ENCODE results near the gene OR2M2.
A peak's percentile ranks its signal among the peaks of the same experiment; 100 is the strongest.

OR2M2 gene

DNA sequence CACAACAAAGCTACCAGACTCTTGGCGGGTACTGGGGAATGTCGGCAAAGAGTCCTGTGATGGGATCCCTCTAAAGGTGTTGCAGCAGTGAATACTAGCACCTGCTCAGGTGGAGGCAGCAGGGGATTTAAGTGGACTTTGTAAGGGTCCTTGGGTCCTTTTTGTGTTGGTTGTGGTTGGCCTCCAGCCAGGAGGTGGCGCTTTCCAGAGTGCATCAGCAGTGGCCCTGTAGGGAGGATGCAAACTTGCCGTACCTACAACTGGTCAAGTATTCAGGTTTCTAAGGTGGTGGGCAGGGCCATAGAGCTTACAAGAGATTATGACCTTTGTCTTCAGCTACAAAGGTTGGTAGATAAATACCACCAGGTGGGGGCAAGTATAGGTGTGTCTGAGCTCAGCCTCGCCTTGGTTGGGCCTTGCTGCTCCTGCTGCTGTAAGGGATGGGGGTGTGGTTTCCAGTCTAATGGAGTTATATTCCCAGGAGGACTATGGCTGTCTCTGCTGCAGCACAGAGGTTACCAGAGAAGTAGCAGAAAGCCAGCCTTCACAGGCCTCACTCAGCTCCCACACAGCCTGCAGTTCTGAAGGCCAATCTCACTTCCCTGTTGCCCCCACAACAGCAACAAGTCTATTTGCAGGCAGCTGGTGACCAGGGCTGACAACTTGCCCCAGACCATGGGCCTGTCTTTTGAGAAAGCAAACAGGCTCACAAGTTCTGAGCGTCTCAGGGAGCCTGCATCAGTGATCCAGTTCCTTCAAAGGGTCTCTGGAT is 22.4 kb upstream of the OR2M2 start:
- no peak for DNase-seq (ENCODE audit: low read depth)
- H3K4me3 ChIP-seq (ENCODE audit: low read depth, low read length) = no peak overlapping the region
- no peak for TF ChIP-seq CTCF (IDR thresholded peaks at IDR 0.05; ENCODE audit: insufficient read depth, low read depth, low read length, missing control alignments)

DNA sequence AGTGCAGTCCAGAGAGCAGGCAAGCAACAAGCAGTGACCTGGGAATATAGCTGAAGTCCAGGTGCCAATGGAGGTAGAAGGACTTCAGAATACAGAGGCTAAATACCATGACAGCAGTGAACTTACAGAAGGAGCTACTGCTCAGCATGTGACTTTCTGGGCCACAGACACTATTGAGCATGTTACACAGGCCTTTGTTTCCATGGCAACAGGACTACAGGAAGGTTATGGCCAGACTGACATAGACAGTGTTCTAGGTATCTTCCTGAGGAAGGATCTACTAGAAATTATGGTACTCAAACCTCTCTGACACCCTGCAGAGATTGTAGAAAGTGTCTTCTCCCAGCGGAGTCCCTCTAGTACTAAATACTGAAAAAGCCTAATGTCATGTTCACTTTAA is 18.7 kb upstream of the OR2M2 start:
- TF ChIP-seq CTCF (IDR thresholded peaks at IDR 0.05; ENCODE audit: insufficient read depth, low read depth, low read length, missing control alignments) = no peak
- H3K4me3 ChIP-seq (ENCODE audit: low read depth, low read length) = no peak overlapping the region
- DNase-seq (ENCODE audit: low read depth) = peak; percentile 8

- DNase-seq (ENCODE audit: low read depth) = no peak
- no peak for TF ChIP-seq CTCF (IDR thresholded peaks at IDR 0.05; ENCODE audit: insufficient read depth, low read depth, low read length, missing control alignments)
- H3K4me3 ChIP-seq (ENCODE audit: low read depth, low read length) = no peak overlapping the region
Measured at GRCh38 chr1:248158758-248159157, 15.9 kb upstream of the OR2M2 start.

DNA sequence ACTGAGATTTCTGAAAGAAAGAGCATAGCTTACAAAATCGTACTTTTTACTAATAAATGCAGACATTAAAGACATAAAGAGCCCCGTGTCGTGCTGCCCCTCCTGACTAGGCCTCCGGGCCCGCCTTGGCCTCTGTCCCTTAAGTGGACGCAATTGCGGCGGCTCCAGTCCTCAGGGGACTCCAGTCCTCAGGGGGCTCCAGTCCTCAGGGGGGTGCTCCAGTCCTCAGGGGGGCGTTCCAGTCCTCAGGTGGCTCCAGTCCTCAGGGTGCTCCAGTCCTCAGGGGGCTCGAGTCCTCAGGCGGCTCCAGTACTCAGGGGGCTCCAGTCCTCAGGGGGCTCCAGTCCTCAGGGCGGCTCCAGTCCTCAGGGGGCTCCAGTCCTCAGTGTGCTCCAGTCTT is 10.6 kb upstream of the OR2M2 start:
- TF ChIP-seq CTCF (IDR thresholded peaks at IDR 0.05; ENCODE audit: insufficient read depth, low read depth, low read length, missing control alignments) = no peak

DNA sequence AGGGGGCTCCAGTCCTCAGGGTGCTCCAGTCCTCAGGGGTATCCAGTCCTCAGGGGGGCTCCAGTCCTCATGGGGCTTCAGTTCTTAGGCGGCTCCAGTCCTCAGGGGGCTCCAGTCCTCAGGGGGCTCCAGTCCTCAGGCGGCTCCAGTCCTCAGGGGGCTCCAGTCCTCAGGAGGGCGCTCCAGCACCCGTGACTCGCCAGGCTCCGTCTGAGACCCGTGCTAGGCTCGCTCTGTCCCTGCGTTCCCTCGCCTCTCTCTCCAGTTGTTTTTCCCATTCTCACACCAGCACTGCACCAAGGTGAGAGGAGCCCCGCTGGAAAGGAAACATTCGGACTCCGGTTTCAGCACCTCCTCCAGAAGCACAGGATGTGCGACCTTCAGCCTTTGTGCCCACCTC is 9.4 kb upstream of the OR2M2 start:
- TF ChIP-seq CTCF (IDR thresholded peaks at IDR 0.05; ENCODE audit: insufficient read depth, low read depth, low read length, missing control alignments) = no peak
- DNase-seq (ENCODE audit: low read depth) = no peak
- H3K4me3 ChIP-seq (ENCODE audit: low read depth, low read length) = no peak overlapping the region

More for the DNA sequence above, 10.6 kb upstream of the OR2M2 start:
- no peak overlapping the region for H3K4me3 ChIP-seq (ENCODE audit: low read depth, low read length)
- no peak for DNase-seq (ENCODE audit: low read depth)

- DNase-seq (ENCODE audit: low read depth) = no peak
- TF ChIP-seq CTCF (IDR thresholded peaks at IDR 0.05; ENCODE audit: insufficient read depth, low read depth, low read length, missing control alignments) = no peak
- no peak overlapping the region for H3K4me3 ChIP-seq (ENCODE audit: low read depth, low read length)
Measured at GRCh38 chr1:248183996-248184395, 9.4 kb downstream of the OR2M2 start.

DNA sequence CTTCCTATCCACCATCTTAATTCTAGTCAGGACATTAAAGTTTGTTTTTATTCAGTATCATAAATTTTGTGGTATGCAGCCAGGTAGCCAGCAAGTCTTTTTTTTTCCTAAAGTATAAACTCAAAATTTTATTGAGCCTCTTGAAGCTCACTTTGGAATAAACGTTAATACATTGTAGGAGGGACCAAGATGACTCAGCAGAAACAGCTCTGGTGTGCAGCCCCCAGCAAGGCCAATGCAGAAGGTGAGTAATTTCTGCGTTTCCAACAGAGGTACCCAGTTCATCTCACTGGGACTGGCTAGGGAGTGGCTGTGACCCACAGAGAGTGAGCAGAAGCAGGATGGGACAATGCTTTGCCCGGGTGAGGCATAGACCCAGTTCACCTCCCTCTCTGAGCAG is 12.7 kb downstream of the OR2M2 start:
- DNase-seq (ENCODE audit: low read depth) = no peak
- no peak for TF ChIP-seq CTCF (IDR thresholded peaks at IDR 0.05; ENCODE audit: insufficient read depth, low read depth, low read length, missing control alignments)
- H3K4me3 ChIP-seq (ENCODE audit: low read depth, low read length) = no peak overlapping the region

All from GM12865 (cell line).